K562 (cell line): ENCODE data around the gene WFIKKN2. TPM values are rescaled to one million over a fixed set of nuclear protein-coding genes. Genes with fewer than 3 reads are reported as not detected.
A peak's percentile ranks its signal among the peaks of the same experiment; 100 is the strongest.

Experiments used
- ATF7 ChIP-seq: fragments of 450-650 bp; IDR thresholded peaks from 2 replicates; pipeline ENCODE4 v1.7.1; 2014; ENCODE audit warnings: mild to moderate bottlenecking, moderate library complexity
- CAMTA2 ChIP-seq: fragments of 250-450 bp; sonication (Bioruptor Pico); conservative IDR thresholded peaks from 2 replicates; pipeline ENCODE4 v1.5.1; 2022
- E2F3 ChIP-seq: fragments of 250-450 bp; sonication (Bioruptor Pico); IDR thresholded peaks from 2 replicates; pipeline ENCODE4 v1.4.0; 2020; ENCODE audit warnings: mild to moderate bottlenecking
- LARP7 ChIP-seq: fragments of 450-650 bp; IDR thresholded peaks from 2 replicates; pipeline ENCODE4 v1.6.1; 2016
- MCM3 ChIP-seq: fragments of 450-650 bp; IDR thresholded peaks from 2 replicates; pipeline ENCODE4 v1.6.1; 2016
- NRF1 ChIP-seq, 2 experiments: fragments of 450-650 bp; IDR thresholded peaks in 1 of 2; conservative IDR thresholded peaks in 1 of 2; 2 replicates each; pipeline ENCODE4 v1.6.1; 2014; ENCODE audit warnings: mild to moderate bottlenecking in 2 of 2
- PPARD ChIP-seq: fragments of 250-450 bp; sonication (Bioruptor Pico); IDR thresholded peaks from 2 replicates; pipeline ENCODE4 v1.8.0; 2022; ENCODE audit warnings: inconsistent platforms, mild to moderate bottlenecking, moderate library complexity
- SRSF7 ChIP-seq: fragments of 200-400 bp; formaldehyde crosslinking; optimal IDR thresholded peaks from 2 replicates; pipeline ENCODE3; 2017; ENCODE audit warnings: mild to moderate bottlenecking, low read depth, low read length
- ZNF217 ChIP-seq: sonication (generic); formaldehyde crosslinking; IDR thresholded peaks from 2 replicates; pipeline ENCODE4 v1.8.0; 2022; ENCODE audit warnings: mild to moderate bottlenecking, missing genetic modification reagents
- ZNF766 ChIP-seq: fragments of 200-800 bp; sonication (Bioruptor generic); conservative IDR thresholded peaks from 2 replicates; pipeline ENCODE4 v1.6.1; 2016; ENCODE audit warnings: missing genetic modification characterization, missing compliant biosample characterization
- polyA plus RNA-seq, 8 experiments: library from polyadenylated mRNA; depleted of rRNA in 4 of 8; stranded (reverse) in 5 of 8; unstranded in 3 of 8; fragments of >200 nt; fragmentation: Nextera tagmentation in 2 of 8; fragmentation: Illumina TruSeq in 1 of 8; extraction: Ambion mirVana in 2 of 8; extraction: Trizol in 1 of 8; gene quantifications; 2 replicates each; pipeline versions ENCODE4 v1.2.1 to v1.2.3, GENCODE V29; 2011 to 2014; ENCODE audit warnings: inconsistent platforms in 1 of 8, missing spikeins in 1 of 8
- total RNA-seq, 7 experiments: library from RNA; depleted of rRNA in 6 of 7; stranded (reverse); fragments of >200 nt in 6 of 7; fragmentation: Illumina TruSeq in 2 of 7; extraction: Trizol in 2 of 7; gene quantifications; 2 replicates each; pipeline versions ENCODE4 v1.2.1 to v1.2.3, GENCODE V29; 2011 to 2021; ENCODE audit warnings: low replicate concordance in 1 of 7
- TF ChIP-seq, protein P1 (sequence below), 2 experiments: fragments of 450-650 bp; IDR thresholded peaks; 2 replicates each; pipeline ENCODE4 v1.6.1; 2016; ENCODE audit warnings: mild to moderate bottlenecking in 2 of 2, borderline replicate concordance in 1 of 2, low read depth in 1 of 2, moderate library complexity in 1 of 2
- TF ChIP-seq, protein P2 (sequence below): fragments of 450-650 bp; IDR thresholded peaks from 2 replicates; pipeline ENCODE4 v1.6.1; 2017; ENCODE audit warnings: antibody characterized with exemption, mild to moderate bottlenecking
- TF ChIP-seq, protein P3 (sequence below): fragments of 200-800 bp; sonication (Bioruptor generic); IDR thresholded peaks from 2 replicates; pipeline ENCODE4 v1.6.1; 2017; ENCODE audit warnings: missing genetic modification characterization, missing compliant biosample characterization

WFIKKN2 gene
- total and polyA plus RNA-seq, 9 of the 15 experiments (the other 6 are each of a cell fraction or from before 2014, with no cell fraction given), result 0.07 TPM; not detected in 8

DNA sequence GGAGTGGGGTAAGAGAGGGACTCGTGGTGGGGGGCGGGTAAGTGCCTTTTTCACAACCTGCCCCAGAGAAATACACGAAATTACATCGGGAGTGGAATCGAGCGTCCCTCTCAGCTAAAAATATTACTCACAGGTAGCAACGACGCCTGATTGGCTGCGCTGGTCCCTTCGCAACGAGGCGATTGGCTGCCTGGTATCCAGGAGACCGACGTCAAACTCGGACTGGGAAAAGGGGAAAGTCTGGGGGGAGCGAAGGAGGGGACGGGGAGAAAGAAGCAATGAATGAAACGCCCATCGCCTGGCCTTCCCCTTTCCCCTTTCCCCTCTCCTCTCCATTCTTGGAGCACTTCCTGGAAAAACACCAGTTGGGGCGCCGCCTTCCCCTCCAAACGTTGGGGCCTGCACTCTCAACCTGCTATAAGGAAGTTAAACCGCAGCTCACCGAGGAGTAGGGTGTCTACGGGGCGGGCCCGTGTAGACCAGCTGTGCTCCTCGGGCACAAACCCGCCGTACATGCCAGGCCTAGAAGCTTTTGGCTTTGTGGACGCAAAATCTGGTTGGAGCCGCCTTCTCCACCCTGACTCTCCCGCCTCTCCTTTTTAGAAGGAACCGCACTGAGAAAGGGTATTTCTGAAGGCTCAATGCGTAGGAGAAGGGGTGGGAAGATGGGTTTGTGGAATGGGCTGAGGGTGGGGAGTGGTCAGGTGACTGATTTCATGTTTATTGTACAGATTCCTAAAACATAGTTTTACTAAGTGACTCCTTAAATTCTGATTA, 32.2 kb downstream of the WFIKKN2 start (continued):
- peak; percentile 70 for TF ChIP-seq ATF7
- no peak for TF ChIP-seq PPARD
- 0 out of 2 replicates have a peak, but pooled peaks have one; percentile 21 for TF ChIP-seq E2F3
- no peak for TF ChIP-seq MCM3
- TF ChIP-seq SRSF7, result no peak
- TF ChIP-seq, protein P1, sequence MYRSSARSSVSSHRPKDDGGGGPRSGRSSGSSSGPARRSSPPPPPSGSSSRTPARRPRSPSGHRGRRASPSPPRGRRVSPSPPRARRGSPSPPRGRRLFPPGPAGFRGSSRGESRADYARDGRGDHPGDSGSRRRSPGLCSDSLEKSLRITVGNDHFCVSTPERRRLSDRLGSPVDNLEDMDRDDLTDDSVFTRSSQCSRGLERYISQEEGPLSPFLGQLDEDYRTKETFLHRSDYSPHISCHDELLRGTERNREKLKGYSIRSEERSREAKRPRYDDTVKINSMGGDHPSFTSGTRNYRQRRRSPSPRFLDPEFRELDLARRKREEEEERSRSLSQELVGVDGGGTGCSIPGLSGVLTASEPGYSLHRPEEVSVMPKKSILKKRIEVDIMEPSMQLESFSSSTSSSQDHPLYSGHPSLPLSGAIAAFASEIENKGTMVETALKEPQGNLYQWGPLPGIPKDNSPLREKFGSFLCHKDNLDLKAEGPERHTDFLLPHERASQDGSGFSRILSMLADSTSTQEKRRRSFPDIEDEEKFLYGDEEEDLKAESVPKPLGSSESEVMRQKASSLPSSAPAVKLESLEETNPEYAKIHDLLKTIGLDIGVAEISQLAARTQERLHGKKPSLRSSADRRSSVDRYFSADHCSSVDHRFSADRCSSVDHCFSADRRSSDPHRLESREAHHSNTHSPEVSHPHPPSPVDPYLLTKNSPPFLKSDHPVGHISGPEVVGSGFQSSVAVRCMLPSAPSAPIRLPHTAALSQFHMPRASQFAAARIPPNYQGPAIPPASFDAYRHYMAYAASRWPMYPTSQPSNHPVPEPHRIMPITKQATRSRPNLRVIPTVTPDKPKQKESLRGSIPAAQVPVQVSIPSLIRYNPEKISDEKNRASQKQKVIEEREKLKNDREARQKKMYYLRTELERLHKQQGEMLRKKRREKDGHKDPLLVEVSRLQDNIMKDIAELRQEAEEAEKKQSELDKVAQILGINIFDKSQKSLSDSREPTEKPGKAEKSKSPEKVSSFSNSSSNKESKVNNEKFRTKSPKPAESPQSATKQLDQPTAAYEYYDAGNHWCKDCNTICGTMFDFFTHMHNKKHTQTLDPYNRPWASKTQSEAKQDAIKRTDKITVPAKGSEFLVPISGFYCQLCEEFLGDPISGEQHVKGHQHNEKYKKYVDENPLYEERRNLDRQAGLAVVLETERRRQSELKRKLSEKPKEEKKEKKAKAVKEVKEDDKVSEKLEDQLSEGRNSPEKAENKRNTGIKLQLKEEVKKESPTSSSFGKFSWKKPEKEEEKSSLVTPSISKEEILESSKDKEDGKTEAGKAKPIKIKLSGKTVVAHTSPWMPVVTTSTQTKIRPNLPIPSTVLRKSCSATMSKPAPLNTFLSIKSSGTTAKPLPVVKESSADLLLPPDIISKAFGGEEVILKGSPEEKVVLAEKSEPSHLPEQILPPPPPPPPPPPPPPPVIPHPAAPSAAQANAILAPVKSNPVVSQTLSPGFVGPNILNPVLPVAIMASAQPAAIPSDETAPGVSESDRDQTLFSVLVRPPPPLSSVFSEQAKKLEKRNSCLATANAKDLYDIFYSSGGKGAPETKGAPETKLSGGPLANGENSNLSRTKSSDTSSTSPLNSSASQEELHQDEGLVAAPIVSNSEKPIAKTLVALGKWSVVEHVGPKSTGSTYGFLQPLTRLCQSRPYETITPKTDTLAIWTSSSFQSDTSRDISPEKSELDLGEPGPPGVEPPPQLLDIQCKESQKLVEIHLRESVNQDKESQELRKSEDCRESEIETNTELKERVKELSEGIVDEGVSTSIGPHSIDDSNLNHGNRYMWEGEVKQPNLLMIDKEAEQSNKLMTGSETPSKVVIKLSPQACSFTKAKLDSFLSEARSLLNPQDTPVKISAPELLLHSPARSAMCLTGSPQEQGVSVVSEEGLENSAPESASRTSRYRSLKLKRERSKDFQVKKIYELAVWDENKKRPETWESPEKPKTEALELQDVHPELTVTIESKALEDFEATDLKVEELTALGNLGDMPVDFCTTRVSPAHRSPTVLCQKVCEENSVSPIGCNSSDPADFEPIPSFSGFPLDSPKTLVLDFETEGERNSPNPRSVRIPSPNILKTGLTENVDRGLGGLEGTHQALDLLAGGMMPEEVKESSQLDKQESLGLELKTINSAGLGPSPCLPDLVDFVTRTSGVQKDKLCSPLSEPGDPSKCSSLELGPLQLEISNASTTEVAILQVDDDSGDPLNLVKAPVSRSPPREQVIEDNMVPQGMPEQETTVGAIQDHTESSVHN (IDR thresholded peaks at IDR 0.05; ENCODE audit: borderline replicate concordance in 1 of 2, low read depth in 1 of 2), result peak in 1 of 2 experiments; percentile 66; a peak in 2 of 4 replicates
- no peak for TF ChIP-seq ZNF217 (CRISPR knock-in tag)
- 0 out of 2 replicates have a peak, but pooled peaks have one; percentile 41 for TF ChIP-seq CAMTA2 (CRISPR knock-in tag)
- TF ChIP-seq, protein P2, sequence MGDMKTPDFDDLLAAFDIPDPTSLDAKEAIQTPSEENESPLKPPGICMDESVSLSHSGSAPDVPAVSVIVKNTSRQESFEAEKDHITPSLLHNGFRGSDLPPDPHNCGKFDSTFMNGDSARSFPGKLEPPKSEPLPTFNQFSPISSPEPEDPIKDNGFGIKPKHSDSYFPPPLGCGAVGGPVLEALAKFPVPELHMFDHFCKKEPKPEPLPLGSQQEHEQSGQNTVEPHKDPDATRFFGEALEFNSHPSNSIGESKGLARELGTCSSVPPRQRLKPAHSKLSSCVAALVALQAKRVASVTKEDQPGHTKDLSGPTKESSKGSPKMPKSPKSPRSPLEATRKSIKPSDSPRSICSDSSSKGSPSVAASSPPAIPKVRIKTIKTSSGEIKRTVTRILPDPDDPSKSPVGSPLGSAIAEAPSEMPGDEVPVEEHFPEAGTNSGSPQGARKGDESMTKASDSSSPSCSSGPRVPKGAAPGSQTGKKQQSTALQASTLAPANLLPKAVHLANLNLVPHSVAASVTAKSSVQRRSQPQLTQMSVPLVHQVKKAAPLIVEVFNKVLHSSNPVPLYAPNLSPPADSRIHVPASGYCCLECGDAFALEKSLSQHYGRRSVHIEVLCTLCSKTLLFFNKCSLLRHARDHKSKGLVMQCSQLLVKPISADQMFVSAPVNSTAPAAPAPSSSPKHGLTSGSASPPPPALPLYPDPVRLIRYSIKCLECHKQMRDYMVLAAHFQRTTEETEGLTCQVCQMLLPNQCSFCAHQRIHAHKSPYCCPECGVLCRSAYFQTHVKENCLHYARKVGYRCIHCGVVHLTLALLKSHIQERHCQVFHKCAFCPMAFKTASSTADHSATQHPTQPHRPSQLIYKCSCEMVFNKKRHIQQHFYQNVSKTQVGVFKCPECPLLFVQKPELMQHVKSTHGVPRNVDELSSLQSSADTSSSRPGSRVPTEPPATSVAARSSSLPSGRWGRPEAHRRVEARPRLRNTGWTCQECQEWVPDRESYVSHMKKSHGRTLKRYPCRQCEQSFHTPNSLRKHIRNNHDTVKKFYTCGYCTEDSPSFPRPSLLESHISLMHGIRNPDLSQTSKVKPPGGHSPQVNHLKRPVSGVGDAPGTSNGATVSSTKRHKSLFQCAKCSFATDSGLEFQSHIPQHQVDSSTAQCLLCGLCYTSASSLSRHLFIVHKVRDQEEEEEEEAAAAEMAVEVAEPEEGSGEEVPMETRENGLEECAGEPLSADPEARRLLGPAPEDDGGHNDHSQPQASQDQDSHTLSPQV, result no peak
- TF ChIP-seq ZNF766 (CRISPR knock-in tag), result 0 out of 2 replicates have a peak, but pooled peaks have one; percentile 16
- TF ChIP-seq, protein P3, sequence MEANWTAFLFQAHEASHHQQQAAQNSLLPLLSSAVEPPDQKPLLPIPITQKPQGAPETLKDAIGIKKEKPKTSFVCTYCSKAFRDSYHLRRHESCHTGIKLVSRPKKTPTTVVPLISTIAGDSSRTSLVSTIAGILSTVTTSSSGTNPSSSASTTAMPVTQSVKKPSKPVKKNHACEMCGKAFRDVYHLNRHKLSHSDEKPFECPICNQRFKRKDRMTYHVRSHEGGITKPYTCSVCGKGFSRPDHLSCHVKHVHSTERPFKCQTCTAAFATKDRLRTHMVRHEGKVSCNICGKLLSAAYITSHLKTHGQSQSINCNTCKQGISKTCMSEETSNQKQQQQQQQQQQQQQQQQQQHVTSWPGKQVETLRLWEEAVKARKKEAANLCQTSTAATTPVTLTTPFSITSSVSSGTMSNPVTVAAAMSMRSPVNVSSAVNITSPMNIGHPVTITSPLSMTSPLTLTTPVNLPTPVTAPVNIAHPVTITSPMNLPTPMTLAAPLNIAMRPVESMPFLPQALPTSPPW, result peak; percentile 93
- peak in 1 of 2 experiments; percentile 73 for TF ChIP-seq NRF1 (conservative IDR thresholded peaks at IDR 0.05 in 1 of 2, IDR thresholded peaks at IDR 0.05 in 1 of 2)
- no peak for TF ChIP-seq LARP7
